Mesendoderm (in vitro differentiated cells): ENCODE measurements around the gene GID8.
"Not testable (repeated sequence)": the region's sequence is repeated elsewhere in the genome, so short reads cannot be mapped to it uniquely, and the experiment has no call there.

Experiments used
- DNase-seq: peaks from one replicate; pipeline ENCODE4 v3.0.0; 2013
- H2AK5ac ChIP-seq: 2 replicates; pipeline ENCODE4 v1.6.1; 2013; ENCODE audit warnings: low read length, inconsistent platforms
- H2BK120ac ChIP-seq: 2 replicates; pipeline ENCODE4 v1.6.1; 2013; ENCODE audit warnings: low read depth, mild to moderate bottlenecking, low read length, moderate library complexity, mixed read lengths
- H2BK15ac ChIP-seq: replicated peaks from 2 replicates; pipeline ENCODE4 v1.6.1; 2013; ENCODE audit warnings: low read depth, mild to moderate bottlenecking, moderate library complexity
- H2BK5ac ChIP-seq: 2 replicates; pipeline ENCODE4 v1.6.1; 2013; ENCODE audit warnings: low read length, inconsistent platforms
- H3K18ac ChIP-seq: 2 replicates; pipeline ENCODE4 v1.6.1; 2013; ENCODE audit warnings: mild to moderate bottlenecking, low read length, mixed read lengths
- H3K23ac ChIP-seq: one replicate; pipeline ENCODE4 v1.6.1; 2013; ENCODE audit warnings: low read length
- H3K27ac ChIP-seq: 2 replicates; pipeline ENCODE4 v1.5.1; 2013; ENCODE audit warnings: low read depth, mild to moderate bottlenecking, inconsistent platforms, low read length, moderate library complexity
- H3K27me3 ChIP-seq: 2 replicates; pipeline ENCODE4 v1.6.1; 2013; ENCODE audit warnings: low read length, control low read depth, mild to moderate bottlenecking, inconsistent platforms; ENCODE audit not compliant: insufficient read depth, poor library complexity
- H3K36me3 ChIP-seq: 2 replicates; pipeline ENCODE4 v1.6.1; 2013; ENCODE audit warnings: low read length, inconsistent platforms; ENCODE audit not compliant: control insufficient read depth, insufficient read depth
- H3K4ac ChIP-seq: one replicate; pipeline ENCODE4 v1.6.1; 2013; ENCODE audit warnings: low read depth, mild to moderate bottlenecking, low read length, moderate library complexity
- H3K4me1 ChIP-seq: 2 replicates; pipeline ENCODE4 v1.6.1; 2013; ENCODE audit warnings: low read depth, low read length, inconsistent platforms; ENCODE audit not compliant: control insufficient read depth
- H3K4me2 ChIP-seq: 2 replicates; pipeline ENCODE4 v1.6.1; 2013; ENCODE audit warnings: low read length
- H3K4me3 ChIP-seq: 2 replicates; pipeline ENCODE4 v1.5.1; 2013; ENCODE audit warnings: mild to moderate bottlenecking, low read length
- H3K56ac ChIP-seq: one replicate; pipeline ENCODE4 v1.6.1; 2013; ENCODE audit warnings: low read length
- H3K79me1 ChIP-seq: 2 replicates; pipeline ENCODE4 v1.6.1; 2013; ENCODE audit warnings: low read length, inconsistent platforms
- H3K79me2 ChIP-seq: 2 replicates; pipeline ENCODE4 v1.6.1; 2013; ENCODE audit warnings: mild to moderate bottlenecking, low read length; ENCODE audit not compliant: control insufficient read depth, insufficient read depth
- H3K9ac ChIP-seq: 2 replicates; pipeline ENCODE4 v1.6.1; 2013; ENCODE audit warnings: low read length, inconsistent platforms
- H4K5ac ChIP-seq: one replicate; pipeline ENCODE4 v1.6.1; 2013; ENCODE audit warnings: low read length
- H4K8ac ChIP-seq: one replicate; pipeline ENCODE4 v1.6.1; 2013; ENCODE audit warnings: low read depth, mild to moderate bottlenecking, control low read depth, low read length, moderate library complexity
- WGBS: extraction: QIAGEN DNeasy Blood & Tissue Kit; methylation state at CpG from one replicate; pipeline ENCODE4 v1.1.7; 2013; ENCODE audit warnings: low lambda C conversion rate, missing lambda C conversion rate; ENCODE audit not compliant: insufficient coverage; ENCODE audit errors: extremely low coverage; 5-methylcytosine and 5-hydroxymethylcytosine counted together

The GID8 gene

DNA sequence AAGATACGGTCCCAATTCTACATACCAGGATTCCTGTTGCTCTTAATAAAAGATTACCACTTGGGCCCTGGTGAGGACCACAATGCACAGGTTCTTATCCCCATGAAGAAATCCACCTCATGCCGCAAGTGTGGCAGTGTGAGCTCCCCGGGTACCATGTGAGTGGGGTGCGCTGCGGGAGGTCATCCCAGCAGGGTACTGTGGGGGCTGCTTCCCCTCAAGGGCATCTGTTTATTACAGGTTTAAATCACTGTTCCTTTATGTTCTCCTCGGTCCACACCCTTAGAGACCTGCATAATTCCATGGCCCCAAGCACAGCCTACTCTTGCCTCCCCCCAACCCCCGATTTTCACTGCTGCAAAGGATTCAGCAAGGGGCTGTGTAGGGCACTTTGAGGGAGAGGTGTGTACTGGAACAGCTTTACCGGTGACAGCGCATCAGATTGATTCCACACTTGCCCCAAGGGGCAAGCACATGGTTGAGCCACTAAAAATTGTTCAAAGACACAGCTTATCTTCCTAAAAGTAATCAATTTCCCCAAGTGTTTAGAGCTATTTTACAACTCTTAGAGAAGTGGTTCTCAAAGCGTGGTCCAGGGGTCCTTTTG lies 17.8 kb upstream of the GID8 start:
- Histone ChIP-seq H2AK5ac (no peak overlapping the region), H3K23ac (peak overlapping the region; percentile 91), H3K79me2 (peaks cover 93% of the 10 kb centered on the region), H4K5ac (no peak overlapping the region), H3K4me3 (no peak overlapping the region), H2BK5ac (no peak overlapping the region), H3K36me3 (no peaks in the 10 kb centered on the region), H3K56ac (no peak overlapping the region), H4K8ac (no peak overlapping the region), H3K27ac (no peak overlapping the region), H3K4me2 (no peak overlapping the region), H3K9ac (peak overlapping the region; percentile 14), H2BK15ac (no peak overlapping the region), H2BK120ac (no peak overlapping the region), H3K4ac (no peak overlapping the region), H3K27me3 (no peaks in the 10 kb centered on the region), H3K4me1 (peaks cover 20% of the 10 kb centered on the region), H3K79me1 (peaks cover 8% of the 10 kb centered on the region), H3K18ac (no peak overlapping the region)
- no peak for DNase-seq
- WGBS: no CpG with 5 or more reads among the region's 10 CpGs

DNA sequence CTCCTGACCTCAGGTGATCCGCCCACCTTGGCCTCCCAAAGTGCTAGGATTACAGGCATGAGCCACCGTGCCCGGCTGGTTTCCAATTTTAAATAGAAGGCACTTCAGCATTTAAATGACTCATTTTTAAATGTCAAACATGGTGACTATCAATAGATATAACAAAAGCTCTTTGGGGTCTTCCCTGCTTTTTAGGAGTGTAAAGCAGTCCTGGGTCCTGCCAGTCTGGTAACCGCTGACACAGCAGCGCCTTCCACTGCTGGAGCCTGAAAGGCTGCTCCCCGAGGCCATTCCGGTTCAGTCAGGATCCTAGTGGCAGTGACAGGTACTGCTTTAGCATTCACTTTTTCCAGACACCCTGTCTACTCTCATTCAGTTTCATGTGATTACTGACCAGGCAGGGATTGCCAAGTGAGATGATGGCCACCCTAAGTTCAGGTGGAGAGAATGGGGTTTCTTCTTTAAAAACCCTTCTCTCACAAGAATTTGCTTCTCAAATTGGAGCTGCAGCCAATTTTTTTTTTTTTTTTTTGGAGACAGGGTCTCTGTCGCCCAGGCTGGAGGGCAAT lies 16.7 kb upstream of the GID8 start:
- Histone ChIP-seq H3K18ac (no peak overlapping the region), H3K4me1 (peaks cover 19% of the 10 kb centered on the region), H2BK120ac (no peak overlapping the region), H3K4ac (no peak overlapping the region), H3K79me2 (peaks cover 92% of the 10 kb centered on the region), H4K5ac (no peak overlapping the region), H2AK5ac (no peak overlapping the region), H3K36me3 (no peaks in the 10 kb centered on the region), H3K23ac (no peak overlapping the region), H3K9ac (no peak overlapping the region), H2BK5ac (no peak overlapping the region), H3K27me3 (no peaks in the 10 kb centered on the region), H4K8ac (no peak overlapping the region), H3K27ac (no peak overlapping the region), H3K4me2 (no peak overlapping the region), H3K79me1 (peaks cover 8% of the 10 kb centered on the region), H3K4me3 (no peak overlapping the region), H3K56ac (no peak overlapping the region), H2BK15ac (no peak overlapping the region)
- no CpG with 5 or more reads among the region's 8 CpGs for WGBS
- DNase-seq: peak; percentile 92

DNA sequence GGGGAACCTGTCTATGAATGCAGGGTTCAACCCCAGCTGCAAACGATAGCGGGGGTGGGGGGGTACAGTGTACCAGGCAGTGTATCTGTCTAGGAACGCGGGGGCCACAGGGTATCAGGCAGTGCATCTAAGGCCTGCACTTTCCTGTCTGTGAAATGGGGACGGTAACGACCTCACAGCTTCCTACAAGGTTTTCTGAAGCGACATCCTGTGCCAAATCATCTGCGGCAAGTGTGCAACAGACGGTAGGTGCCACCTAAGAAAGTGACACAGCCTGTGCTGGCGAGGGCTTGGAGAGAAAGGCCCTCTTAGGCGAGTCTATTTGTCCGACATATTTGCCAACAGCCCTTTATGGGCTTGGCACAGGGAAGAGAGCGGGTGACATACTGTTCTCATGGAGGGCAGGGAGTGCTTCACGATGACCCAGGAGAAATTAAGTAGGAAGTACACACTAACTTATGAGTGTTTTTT lies 15.5 kb upstream of the GID8 start:
- Histone ChIP-seq H3K27ac (no peak overlapping the region), H3K4ac (no peak overlapping the region), H3K9ac (no peak overlapping the region), H3K79me1 (peaks cover 7% of the 10 kb centered on the region), H2BK120ac (no peak overlapping the region), H3K23ac (no peak overlapping the region), H2BK5ac (no peak overlapping the region), H2AK5ac (no peak overlapping the region), H3K56ac (no peak overlapping the region), H2BK15ac (no peak overlapping the region), H3K27me3 (no peaks in the 10 kb centered on the region), H4K5ac (no peak overlapping the region), H4K8ac (no peak overlapping the region), H3K4me3 (no peak overlapping the region), H3K4me1 (peaks cover 20% of the 10 kb centered on the region), H3K79me2 (peaks cover 90% of the 10 kb centered on the region), H3K18ac (no peak overlapping the region), H3K4me2 (no peak overlapping the region), H3K36me3 (no peaks in the 10 kb centered on the region)
- WGBS: no CpG with 5 or more reads among the region's 14 CpGs
- no peak for DNase-seq

DNA sequence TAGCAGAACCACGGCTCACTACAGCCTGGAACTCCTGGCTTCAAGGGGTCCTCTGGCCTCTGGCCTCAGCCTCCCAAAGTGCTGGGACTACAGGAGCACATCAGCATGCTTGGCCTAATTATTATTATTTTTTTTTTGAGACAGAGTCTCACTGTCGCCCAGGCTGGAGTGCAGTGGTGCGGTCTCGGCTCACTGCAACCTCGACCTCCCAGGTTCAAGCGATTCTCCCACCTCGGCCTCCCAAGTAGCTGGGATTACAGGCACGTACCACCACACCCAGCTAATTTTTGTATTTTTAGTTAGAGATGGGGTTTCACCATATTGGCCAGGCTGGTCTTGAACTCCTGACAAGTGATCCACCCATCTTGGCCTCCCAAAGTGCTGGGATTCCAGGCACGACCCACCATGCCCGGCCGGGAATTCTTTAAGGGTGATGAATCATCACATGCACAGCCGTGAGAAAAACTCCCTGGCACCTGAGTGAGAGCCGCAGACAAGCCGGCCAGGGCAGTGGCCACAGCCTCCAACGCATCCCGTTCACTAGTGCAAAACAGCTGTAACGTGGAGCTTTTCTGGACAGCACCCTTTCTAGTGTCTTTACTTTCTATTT lies 14.8 kb upstream of the GID8 start:
- not testable (repeated sequence) for H3K23ac ChIP-seq, H4K8ac ChIP-seq, H2BK120ac ChIP-seq, H2BK5ac ChIP-seq, H3K27me3 ChIP-seq, H3K4me3 ChIP-seq, H2AK5ac ChIP-seq, H3K36me3 ChIP-seq, H3K56ac ChIP-seq, H3K27ac ChIP-seq, H3K9ac ChIP-seq, H4K5ac ChIP-seq, H3K18ac ChIP-seq, H2BK15ac ChIP-seq, H3K4ac ChIP-seq, H3K79me1 ChIP-seq, H3K4me2 ChIP-seq
- peaks cover 22% of the 10 kb centered on the region for H3K4me1 ChIP-seq
- WGBS: no CpG with 5 or more reads among the region's 17 CpGs
- DNase-seq: peak; percentile 82
- peaks cover 90% of the 10 kb centered on the region for H3K79me2 ChIP-seq

DNA sequence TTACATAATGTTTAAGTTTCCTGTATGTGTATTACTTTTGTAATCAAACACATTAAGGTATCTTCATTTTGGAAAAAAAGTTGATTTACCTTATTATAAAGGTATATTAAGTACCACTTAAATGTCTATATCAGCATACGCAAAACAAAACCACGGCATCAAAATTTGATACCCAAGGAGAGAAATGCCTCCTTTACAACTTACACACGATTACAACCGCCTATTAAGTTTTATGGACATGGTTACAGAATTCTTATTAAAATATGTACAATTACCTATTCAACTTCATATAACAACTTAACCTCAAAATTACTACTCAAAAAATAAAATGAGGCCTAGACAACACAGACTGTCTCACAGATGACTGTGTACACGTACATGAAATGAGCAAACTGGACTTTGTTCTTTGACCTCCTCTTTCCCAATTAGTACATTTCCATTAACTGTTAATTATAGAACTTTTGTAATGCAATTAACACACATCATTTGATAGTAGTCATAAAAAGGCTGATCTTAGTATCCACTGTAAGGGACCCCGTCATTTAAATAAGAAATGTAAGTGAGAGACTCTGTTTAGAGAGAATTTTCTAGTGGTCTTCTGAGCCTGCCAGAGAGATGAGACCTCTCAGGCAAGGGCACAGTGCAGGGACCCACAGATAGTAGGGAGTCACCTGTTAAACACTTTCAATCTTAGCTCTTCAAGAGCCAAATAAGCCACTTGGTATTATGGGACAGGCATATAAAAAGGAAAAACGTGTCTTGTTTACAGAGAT lies 14.1 kb upstream of the GID8 start:
- Histone ChIP-seq H3K27me3 (no peaks in the 10 kb centered on the region), H4K5ac (no peak overlapping the region), H3K4me2 (no peak overlapping the region), H2AK5ac (no peak overlapping the region), H3K18ac (no peak overlapping the region), H3K27ac (no peak overlapping the region), H3K9ac (no peak overlapping the region), H3K4ac (no peak overlapping the region), H2BK5ac (no peak overlapping the region), H3K36me3 (no peaks in the 10 kb centered on the region), H3K23ac (no peak overlapping the region), H3K79me1 (peaks cover 7% of the 10 kb centered on the region), H3K79me2 (peaks cover 88% of the 10 kb centered on the region), H4K8ac (no peak overlapping the region), H3K4me1 (peaks cover 22% of the 10 kb centered on the region), H3K4me3 (no peak overlapping the region), H2BK15ac (no peak overlapping the region), H3K56ac (no peak overlapping the region), H2BK120ac (no peak overlapping the region)
- 100% methylated on average over 1 of the region's 7 CpGs for WGBS
- no peak for DNase-seq
